Endothelial cell of umbilical vein (primary cell): Measurements from ENCODE around the gene NFATC3. TPM values are rescaled to one million over a fixed set of nuclear protein-coding genes. Genes with fewer than 3 reads are reported as not detected.

Source experiments
- BruUV-seq: library from RNA; stranded (reverse); fragments of 400-500 nt; replicated peaks from 2 replicates; lab custom pipeline; 2021; lab: Mats Ljungman, UMichigan
- CTCF ChIA-PET: fragments of 300-600, 350-600 bp; sonication (Branson Sonifier 250); formaldehyde crosslinking; loops from one replicate; lab custom pipeline; 2021; ENCODE audit warnings: antibody characterized with exemption, inconsistent platforms; lab: Charles Lee
- POLR2A ChIA-PET: fragments of 300-600, 350-600 bp; sonication (Branson Sonifier 250); formaldehyde crosslinking; loops from one replicate; lab custom pipeline; 2021; ENCODE audit warnings: antibody characterized with exemption, inconsistent platforms; lab: Charles Lee
- DNase-seq: peaks from one replicate; pipeline ENCODE4 v3.0.0-alpha.2; 2011; ENCODE audit warnings: low read depth, low spot score
- FAIRE-seq: peaks from 2 replicates; lab custom pipeline; 2011; peaks lifted over from hg19 to GRCh38; lab: Jason Lieb, UNC
- H2AFZ ChIP-seq: 2 replicates; pipeline ENCODE4 v1.6.0; 2012; ENCODE audit warnings: low read depth, low read length, control low read depth, inconsistent platforms
- H3K27ac ChIP-seq: 2 replicates; pipeline ENCODE4 v1.5.1; 2011; ENCODE audit warnings: low read depth, mild to moderate bottlenecking, control low read depth, low read length, moderate library complexity; ENCODE audit not compliant: insufficient read depth
- H3K27me3 ChIP-seq, 2 experiments: 2 replicates each; pipeline versions ENCODE4 v1.6.0 to v1.6.1; 2011; ENCODE audit warnings: low read length in 2 of 2, mixed read lengths in 1 of 2; ENCODE audit not compliant: control insufficient read depth in 2 of 2, insufficient read depth in 2 of 2
- H3K36me3 ChIP-seq, 2 experiments: 2 replicates in 1 of 2; 3 replicates in 1 of 2; pipeline ENCODE4 v1.5.1; 2011; ENCODE audit warnings: low read length in 2 of 2, mild to moderate bottlenecking in 1 of 2, moderate library complexity in 1 of 2; ENCODE audit not compliant: control insufficient read depth in 2 of 2, insufficient read depth in 2 of 2; ENCODE audit errors: extremely low read depth in 1 of 2
- H3K4me1 ChIP-seq: 3 replicates; pipeline ENCODE4 v1.5.1; 2011; ENCODE audit warnings: mild to moderate bottlenecking, low read length; ENCODE audit not compliant: control insufficient read depth, insufficient read depth; ENCODE audit errors: extremely low read depth
- H3K4me2 ChIP-seq: 2 replicates; pipeline ENCODE4 v1.6.1; 2011; ENCODE audit warnings: low read length, control low read depth, mixed read lengths; ENCODE audit not compliant: insufficient read depth
- H3K4me3 ChIP-seq, 3 experiments: fragments of 200-600 bp in 1 of 3; sonication (generic), shearing (Covaris generic) in 1 of 3; replicated peaks in 1 of 3; 2 replicates each; pipeline ENCODE4 v1.5.1; 2011 to 2016; ENCODE audit warnings: control low read depth in 3 of 3, low read length in 3 of 3, mild to moderate bottlenecking in 2 of 3, inconsistent platforms in 1 of 3, low read depth in 1 of 3, moderate library complexity in 1 of 3; ENCODE audit not compliant: insufficient read depth in 1 of 3
- H3K79me2 ChIP-seq: 2 replicates; pipeline ENCODE4 v1.6.0; 2012; ENCODE audit warnings: low read length, inconsistent platforms; ENCODE audit not compliant: control insufficient read depth, insufficient read depth
- H3K9ac ChIP-seq: replicated peaks from 2 replicates; pipeline ENCODE3; 2011; ENCODE audit warnings: low read length, control low read depth; ENCODE audit not compliant: insufficient read depth; ENCODE audit errors: extremely low read depth
- H3K9me1 ChIP-seq: replicated peaks from 3 replicates; pipeline ENCODE4 v1.6.0; 2011; ENCODE audit warnings: mild to moderate bottlenecking, low read length; ENCODE audit not compliant: control insufficient read depth, insufficient read depth; ENCODE audit errors: extremely low read depth
- H3K9me3 ChIP-seq: replicated peaks from 2 replicates; pipeline ENCODE4 v1.5.1; 2012; ENCODE audit warnings: low read length, inconsistent platforms; ENCODE audit not compliant: control insufficient read depth, insufficient read depth
- H4K20me1 ChIP-seq: replicated peaks from 2 replicates; pipeline ENCODE3; 2011; ENCODE audit warnings: mild to moderate bottlenecking, low read length; ENCODE audit not compliant: control insufficient read depth, insufficient read depth; ENCODE audit errors: extremely low read depth
- FOS ChIP-seq: IDR thresholded peaks from 2 replicates; pipeline ENCODE4 v1.6.1; 2011; ENCODE audit warnings: mild to moderate bottlenecking, low read length, moderate library complexity, borderline replicate concordance; ENCODE audit not compliant: insufficient read depth
- GATA2 ChIP-seq: IDR thresholded peaks from 2 replicates; pipeline ENCODE4 v1.7.0; 2011; ENCODE audit warnings: low read depth, mild to moderate bottlenecking, moderate library complexity, mixed read lengths, low read length; ENCODE audit not compliant: insufficient read length, insufficient read depth
- JUN ChIP-seq: IDR thresholded peaks from 2 replicates; pipeline ENCODE4 v1.6.1; 2011; ENCODE audit warnings: borderline replicate concordance, low read depth; ENCODE audit not compliant: insufficient read length, insufficient read depth
- MAX ChIP-seq: IDR thresholded peaks from 2 replicates; pipeline ENCODE4 v1.6.1; 2011; ENCODE audit not compliant: insufficient read depth, insufficient read length
- MYC ChIP-seq: IDR thresholded peaks from one replicate; pipeline ENCODE4 v1.6.1; 2011; ENCODE audit warnings: mild to moderate bottlenecking, low read depth, low read length
- dilution Hi-C: fragments of 300-500 bp; cut with MboI; formaldehyde crosslinking; loops from one replicate; pipeline ENCODE4 v1.15.0; 2019; ENCODE audit warnings: low sequenced_read_pairs; ENCODE audit not compliant: extremely low pct_ligation_motif_present
- intact Hi-C: fragments of 100-400 bp; cut with micrococcal nuclease; formaldehyde crosslinking; loops from one replicate; pipeline ENCODE4 v1.10.0; 2022
- polyA plus RNA-seq, 4 experiments: library from polyadenylated mRNA; depleted of rRNA in 3 of 4; stranded (reverse) in 3 of 4; unstranded in 1 of 4; fragments of >200 nt; gene quantifications; 2 replicates each; pipeline versions ENCODE4 v1.2.1 to v1.2.3, GENCODE V29; 2011 to 2012; ENCODE audit warnings: missing spikeins in 1 of 4
- total RNA-seq: library from RNA; stranded (reverse); gene quantifications from 2 replicates; pipeline ENCODE4 v1.2.3, GENCODE V29; 2021
- TF ChIP-seq, protein P1 (sequence below), 2 donors: IDR thresholded peaks; 1 replicate in 1 of 2; 2 replicates in 1 of 2; pipeline ENCODE4 v1.5.1; 2011; ENCODE audit warnings: low read length in 2 of 2, mild to moderate bottlenecking in 2 of 2, moderate library complexity in 2 of 2, control low read depth in 1 of 2, inconsistent platforms in 1 of 2, low read depth in 1 of 2; ENCODE audit not compliant: insufficient read depth in 1 of 2; ENCODE audit errors: extremely low read depth in 1 of 2

NFATC3 gene
- total and polyA plus RNA-seq, 2 donors (not counting 3 experiments of a cell fraction or from before 2014, with no cell fraction given) = 15.6 to 33.1 TPM

- TF ChIP-seq FOS (peak; percentile 12), GATA2 (no peak), MAX (no peak), JUN (peak; percentile 7), MYC (no peak)
- TF ChIP-seq, protein P1, sequence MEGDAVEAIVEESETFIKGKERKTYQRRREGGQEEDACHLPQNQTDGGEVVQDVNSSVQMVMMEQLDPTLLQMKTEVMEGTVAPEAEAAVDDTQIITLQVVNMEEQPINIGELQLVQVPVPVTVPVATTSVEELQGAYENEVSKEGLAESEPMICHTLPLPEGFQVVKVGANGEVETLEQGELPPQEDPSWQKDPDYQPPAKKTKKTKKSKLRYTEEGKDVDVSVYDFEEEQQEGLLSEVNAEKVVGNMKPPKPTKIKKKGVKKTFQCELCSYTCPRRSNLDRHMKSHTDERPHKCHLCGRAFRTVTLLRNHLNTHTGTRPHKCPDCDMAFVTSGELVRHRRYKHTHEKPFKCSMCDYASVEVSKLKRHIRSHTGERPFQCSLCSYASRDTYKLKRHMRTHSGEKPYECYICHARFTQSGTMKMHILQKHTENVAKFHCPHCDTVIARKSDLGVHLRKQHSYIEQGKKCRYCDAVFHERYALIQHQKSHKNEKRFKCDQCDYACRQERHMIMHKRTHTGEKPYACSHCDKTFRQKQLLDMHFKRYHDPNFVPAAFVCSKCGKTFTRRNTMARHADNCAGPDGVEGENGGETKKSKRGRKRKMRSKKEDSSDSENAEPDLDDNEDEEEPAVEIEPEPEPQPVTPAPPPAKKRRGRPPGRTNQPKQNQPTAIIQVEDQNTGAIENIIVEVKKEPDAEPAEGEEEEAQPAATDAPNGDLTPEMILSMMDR (IDR thresholded peaks at IDR 0.05; ENCODE audit: extremely low read depth in 1 of 2, insufficient read depth in 1 of 2, low read depth in 1 of 2, low read length in 2 of 2) = peak in 1 of 2 donors; percentile 30
- no peak overlapping the region for H3K4me2 ChIP-seq
- DNase-seq (no peak), FAIRE-seq (no peak)
- no peaks in the 10 kb centered on the region for H3K36me3 ChIP-seq
- intact Hi-C loops (loop anchor here (1.0 kb wide), 1 partner anchor 135 kb away; no protein-coding TSS in a partner anchor), dilution Hi-C loops (no loop called here)
- POLR2A ChIA-PET = no interaction called here
- no peak overlapping the region for H2AFZ ChIP-seq
- H3K4me3 ChIP-seq = no peak overlapping the region
- CTCF ChIA-PET = interaction anchor here (0.7 to 4.1 kb wide), 21 partner anchors 9 to 170 kb away, joined by 3 to 57 read pairs (median 5); partner anchors contain the start of genes NFATC3 and SLC7A6
- peaks cover 2% of the 10 kb centered on the region for H4K20me1 ChIP-seq
- no peaks in the 10 kb centered on the region for H3K9me3 ChIP-seq
- H3K9me1 ChIP-seq = no peaks in the 10 kb centered on the region
- no peak overlapping the region for H3K9ac ChIP-seq
- no TSS peak for BruUV-seq
- H3K4me1 ChIP-seq = peaks cover 3% of the 10 kb centered on the region
- peaks cover 85% of the 10 kb centered on the region for H3K79me2 ChIP-seq
- H3K27me3 ChIP-seq = no peaks in the 10 kb centered on the region
- no peak overlapping the region for H3K27ac ChIP-seq
Measured at GRCh38 chr16:68093816-68094613, 8.8 kb downstream of the NFATC3 start.
